ENCODE measurements around the gene SEMA5B. TPM values are rescaled to one million over a fixed set of nuclear protein-coding genes. Genes with fewer than 3 reads are reported as not detected.

The SEMA5B gene
- total and polyA plus RNA-seq, 8 donors, result 0.61 to 9.0 (median 6.4) TPM

GRCh38 chr3:123002100-123002748 is 25.3 kb downstream of the SEMA5B start:
- intact Hi-C loops (cut with DNase I), result no loop called here
- no peaks in the 10 kb centered on the region for H3K36me3 ChIP-seq
- no peak for DNase-seq
- H3K9me3 ChIP-seq, result no peaks in the 10 kb centered on the region
- no peak overlapping the region for H3K27ac ChIP-seq
- H3K4me1 ChIP-seq, result no peaks in the 10 kb centered on the region
- no peaks in the 10 kb centered on the region for H3K27me3 ChIP-seq
- no peak for TF ChIP-seq CTCF (IDR thresholded peaks at IDR 0.05)
- no peak for ATAC-seq
- H3K4me3 ChIP-seq, result no peak overlapping the region

GRCh38 chr3:122998856-122999255 is 28.7 kb downstream of the SEMA5B start:
- no peak for ATAC-seq

DNA sequence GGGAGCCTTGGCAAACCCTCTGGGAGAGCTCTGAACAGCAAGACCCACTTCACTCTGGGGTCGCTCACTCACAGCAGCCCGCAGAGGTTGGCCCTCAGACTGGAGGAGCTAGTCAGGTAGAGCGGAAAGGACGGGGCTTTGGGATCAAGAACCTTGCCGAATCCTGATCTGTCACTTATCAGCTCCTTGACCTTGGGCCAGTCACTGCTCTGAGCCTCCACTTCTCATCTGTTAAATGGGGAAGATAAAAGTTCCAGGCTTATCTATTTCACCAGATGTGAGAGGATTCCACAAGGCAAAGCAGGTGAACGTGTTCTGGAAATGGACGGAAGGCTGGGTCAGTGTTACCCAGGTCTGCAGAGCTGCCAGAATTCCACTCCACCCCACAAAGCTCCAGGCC is 29.4 kb downstream of the SEMA5B start:
- H3K4me3 ChIP-seq, result no peak overlapping the region
- no peak for TF ChIP-seq CTCF (IDR thresholded peaks at IDR 0.05)
- no peaks in the 10 kb centered on the region for H3K4me1 ChIP-seq
- H3K9me3 ChIP-seq, result no peaks in the 10 kb centered on the region
- intact Hi-C loops (cut with DNase I), result no loop called here
- DNase-seq (no peak), ATAC-seq (no peak)
- H3K27ac ChIP-seq, result no peak overlapping the region
- H3K27me3 ChIP-seq, result no peaks in the 10 kb centered on the region
- H3K36me3 ChIP-seq, result no peaks in the 10 kb centered on the region

More at GRCh38 chr3:122998856-122999255, 28.7 kb downstream of the SEMA5B start:
- no peak for TF ChIP-seq CTCF (IDR thresholded peaks at IDR 0.05)
- Histone ChIP-seq H3K4me1 (no peaks in the 10 kb centered on the region), H3K9me3 (no peaks in the 10 kb centered on the region), H3K36me3 (no peaks in the 10 kb centered on the region), H3K4me3 (no peak overlapping the region), H3K27ac (no peak overlapping the region), H3K27me3 (no peaks in the 10 kb centered on the region)
- intact Hi-C loops (cut with DNase I), result no loop called here
- no peak for DNase-seq

DNA sequence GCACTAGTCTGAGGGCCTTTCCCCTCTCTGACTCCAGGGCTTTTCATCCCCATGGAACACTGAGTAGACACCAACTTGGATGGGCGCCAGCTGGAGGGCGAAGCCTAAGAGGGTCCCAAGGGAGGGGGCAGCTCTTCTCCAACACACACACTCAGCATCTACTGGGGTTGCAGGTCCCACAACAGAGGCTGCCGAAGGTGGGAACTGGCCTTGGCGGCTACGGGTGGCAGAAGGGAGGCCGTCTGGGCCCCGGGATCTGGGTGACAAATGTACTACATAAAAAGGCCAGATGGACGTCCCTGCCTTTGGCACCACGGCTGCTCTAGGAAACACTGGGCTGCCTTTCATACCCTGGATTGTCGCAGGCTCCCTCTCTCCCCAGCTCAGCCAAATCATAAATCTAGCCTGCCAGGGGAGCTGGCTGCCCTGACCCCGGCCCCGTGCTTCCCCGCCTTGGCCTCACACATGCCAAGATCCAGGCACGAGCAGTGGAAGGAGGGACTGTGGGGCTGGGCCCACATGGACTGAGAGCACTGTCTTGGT is 31.5 kb downstream of the SEMA5B start:
- H3K9me3 ChIP-seq, result no peaks in the 10 kb centered on the region
- H3K4me1 ChIP-seq, result no peaks in the 10 kb centered on the region
- H3K36me3 ChIP-seq, result no peaks in the 10 kb centered on the region
- H3K4me3 ChIP-seq, result no peak overlapping the region
- ATAC-seq, result no peak
- no peak for DNase-seq
- intact Hi-C loops (cut with DNase I), result no loop called here
- H3K27me3 ChIP-seq, result peaks cover 0 to 8% of the 10 kb centered on the region in 2 donors
- H3K27ac ChIP-seq, result no peak overlapping the region
- TF ChIP-seq CTCF (IDR thresholded peaks at IDR 0.05), result no peak

- ATAC-seq, result no peak
- no peak for TF ChIP-seq CTCF (IDR thresholded peaks at IDR 0.05)
- Histone ChIP-seq H3K27ac (no peak overlapping the region), H3K9me3 (no peaks in the 10 kb centered on the region), H3K27me3 (peaks cover 0 to 10% of the 10 kb centered on the region in 2 donors), H3K36me3 (no peaks in the 10 kb centered on the region), H3K4me1 (no peaks in the 10 kb centered on the region), H3K4me3 (no peak overlapping the region)
- no peak for DNase-seq
- intact Hi-C loops (cut with DNase I), result no loop called here
Measured at GRCh38 chr3:122994954-122995353, 32.6 kb downstream of the SEMA5B start.

Data from left lung (tissue), 10 donors.